BLaER1 treated with 17β-estradiol and CSF1 and Interleukin-3, amounts not matched to agents 10 nM and 100 nM (cell line): ENCODE measurements around the gene NLGN1.
A peak's percentile ranks its signal among the peaks of the same experiment; 100 is the strongest.
"Not testable (repeated sequence)": the region's sequence is repeated elsewhere in the genome, so short reads cannot be mapped to it uniquely, and the experiment has no call there.

Source experiments
- H3K27ac ChIP-seq, 11 experiments: shearing (Covaris generic); formaldehyde crosslinking; 2 replicates each; pipeline ENCODE4 v1.8.1; 2022
- H3K27me3 ChIP-seq, 11 experiments: shearing (Covaris generic); formaldehyde crosslinking; 2 replicates each; pipeline ENCODE4 v1.8.1; 2022
- H3K36me3 ChIP-seq, 11 experiments: shearing (Covaris generic); formaldehyde crosslinking; 2 replicates each; pipeline ENCODE4 v1.8.1; 2022
- H3K4me1 ChIP-seq, 10 experiments: shearing (Covaris generic); formaldehyde crosslinking; 2 replicates each; pipeline ENCODE4 v1.8.1; 2022
- H3K4me2 ChIP-seq, 11 experiments: shearing (Covaris generic); formaldehyde crosslinking; 2 replicates each; pipeline ENCODE4 v1.8.1; 2022
- H3K4me3 ChIP-seq, 10 experiments: shearing (Covaris generic); formaldehyde crosslinking; 2 replicates each; pipeline ENCODE4 v1.8.1; 2022
- H3K9ac ChIP-seq, 11 experiments: shearing (Covaris generic); formaldehyde crosslinking; 2 replicates each; pipeline ENCODE4 v1.8.1; 2022
- H3K9me3 ChIP-seq, 11 experiments: shearing (Covaris generic); formaldehyde crosslinking; replicated peaks in 1 of 11; 2 replicates each; pipeline ENCODE4 v1.8.1; 2022
- H4K20me1 ChIP-seq, 11 experiments: shearing (Covaris generic); formaldehyde crosslinking; 2 replicates each; pipeline ENCODE4 v1.8.1; 2022
- Cebpa-rat ChIP-seq, 11 experiments: shearing (Covaris generic); IDR thresholded peaks; 2 replicates each; pipeline ENCODE4 v1.8.1; 2022

Gene NLGN1

DNA sequence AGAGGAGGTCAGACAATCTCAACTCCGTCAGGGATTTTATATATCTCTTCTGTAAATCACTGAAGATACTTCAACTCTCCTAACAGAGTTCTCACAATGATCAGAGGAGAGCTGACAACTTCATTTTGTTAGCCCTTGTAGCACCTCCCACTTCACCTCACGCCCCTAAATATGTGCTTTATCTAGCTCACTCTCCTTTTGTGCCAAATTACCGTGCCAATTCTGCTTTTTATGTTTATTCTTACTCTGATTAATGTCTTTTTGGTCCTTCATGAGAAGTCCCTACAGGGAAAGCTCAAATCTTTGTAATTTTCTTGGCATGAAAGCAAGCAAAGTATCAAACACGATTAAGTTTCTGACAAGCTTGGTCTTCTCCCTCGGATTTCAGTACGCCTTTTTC is 825.5 kb downstream of the NLGN1 start:
- no peaks in the 10 kb centered on the region for H3K36me3 ChIP-seq
- no peak overlapping the region for H3K4me2 ChIP-seq
- H4K20me1 ChIP-seq = no peaks in the 10 kb centered on the region
- TF ChIP-seq Cebpa-rat (IDR thresholded peaks at IDR 0.05) = no peak
- H3K9ac ChIP-seq = no peak overlapping the region
- no peak overlapping the region for H3K27ac ChIP-seq
- no peaks in the 10 kb centered on the region for H3K27me3 ChIP-seq
- no peak overlapping the region for H3K4me3 ChIP-seq
- H3K9me3 ChIP-seq = no peaks in the 10 kb centered on the region
- H3K4me1 ChIP-seq = no peaks in the 10 kb centered on the region

DNA sequence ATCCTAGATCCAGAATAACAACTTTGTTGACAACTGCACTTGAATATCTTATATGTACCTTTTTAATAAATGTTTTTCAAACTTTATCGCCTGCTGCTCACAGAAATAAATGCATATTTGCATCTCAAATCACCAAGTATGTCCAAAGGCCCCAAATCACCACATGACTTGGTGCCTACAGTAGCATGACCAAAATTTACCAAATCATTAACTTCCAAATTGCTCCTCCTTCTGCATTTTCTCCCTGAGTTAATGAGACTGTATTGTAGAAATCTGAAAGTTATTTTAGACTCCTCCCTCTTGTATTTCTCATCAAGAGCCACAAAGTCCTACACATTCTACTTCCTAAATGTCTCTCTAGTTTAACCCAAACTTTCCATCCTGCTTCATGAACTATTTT is 826.1 kb downstream of the NLGN1 start:
- H3K9ac ChIP-seq = no peak overlapping the region
- H3K4me2 ChIP-seq = no peak overlapping the region
- no peaks in the 10 kb centered on the region for H3K36me3 ChIP-seq
- no peaks in the 10 kb centered on the region for H3K27me3 ChIP-seq
- TF ChIP-seq Cebpa-rat (IDR thresholded peaks at IDR 0.05) = no peak
- H3K4me3 ChIP-seq = no peak overlapping the region
- no peaks in the 10 kb centered on the region for H3K4me1 ChIP-seq
- H3K27ac ChIP-seq = no peak overlapping the region
- H3K9me3 ChIP-seq = no peaks in the 10 kb centered on the region
- no peaks in the 10 kb centered on the region for H4K20me1 ChIP-seq

DNA sequence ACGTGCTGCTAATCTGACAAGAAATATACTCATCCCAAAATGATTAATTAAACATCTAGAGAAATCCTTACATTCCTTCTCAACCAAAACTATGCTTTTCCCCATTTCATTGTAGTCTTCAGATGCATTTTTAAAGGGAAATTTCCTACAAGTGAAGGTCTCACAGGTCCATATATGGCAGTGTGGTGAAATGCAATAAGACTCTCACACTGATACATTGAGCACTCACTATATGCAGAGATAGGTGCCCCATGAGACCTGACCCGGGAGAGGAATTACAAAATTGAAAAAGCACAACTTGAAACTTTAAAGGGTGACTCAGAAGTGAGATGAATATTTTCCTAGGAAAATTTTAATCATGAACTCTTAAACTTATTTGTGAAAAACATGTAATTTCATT is 832.4 kb downstream of the NLGN1 start:
- no peaks in the 10 kb centered on the region for H3K9me3 ChIP-seq
- H3K4me2 ChIP-seq = no peak overlapping the region
- no peak for TF ChIP-seq Cebpa-rat (IDR thresholded peaks at IDR 0.05)
- H3K4me1 ChIP-seq = peaks cover 0 to 8% (median 0%) of the 10 kb centered on the region in 10 experiments; a peak in 1 of 20 replicates
- H3K9ac ChIP-seq = no peak overlapping the region
- H4K20me1 ChIP-seq = no peaks in the 10 kb centered on the region
- no peak overlapping the region for H3K27ac ChIP-seq
- H3K4me3 ChIP-seq = no peak overlapping the region
- no peaks in the 10 kb centered on the region for H3K27me3 ChIP-seq
- no peaks in the 10 kb centered on the region for H3K36me3 ChIP-seq

DNA sequence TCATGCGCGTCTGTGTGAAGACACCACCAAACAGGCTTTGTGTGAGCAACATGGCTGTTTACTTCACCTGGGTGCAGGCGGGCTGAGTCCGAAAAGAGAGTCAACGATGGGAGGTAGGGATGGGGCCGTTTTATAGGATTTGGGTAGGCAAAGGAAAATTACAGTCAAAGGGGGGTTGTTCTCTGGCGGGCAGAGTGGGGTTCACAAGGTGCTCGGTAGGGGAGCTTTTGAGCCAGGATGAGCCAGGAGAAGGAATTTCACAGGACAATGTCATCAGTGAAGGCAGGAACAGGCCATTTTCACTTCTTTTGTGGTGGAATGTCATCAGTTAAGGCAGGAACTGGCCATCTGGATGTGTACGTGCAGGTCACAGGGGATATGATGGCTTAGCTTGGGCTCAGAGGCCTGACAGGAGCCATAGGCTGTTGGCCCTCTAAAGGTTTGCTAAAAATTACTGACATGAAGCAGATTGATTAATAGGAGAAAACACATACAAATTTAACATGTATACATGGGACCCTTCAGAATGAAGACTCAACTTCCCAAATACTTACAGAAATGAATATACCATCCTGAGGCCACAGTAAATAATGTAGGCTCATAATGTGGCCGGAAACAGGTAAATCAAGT is 834.6 kb downstream of the NLGN1 start:
- H3K9me3 ChIP-seq, H3K4me1 ChIP-seq, H3K4me3 ChIP-seq, H3K9ac ChIP-seq, H3K27ac ChIP-seq, H4K20me1 ChIP-seq, H3K27me3 ChIP-seq, H3K36me3 ChIP-seq, H3K4me2 ChIP-seq: not testable (repeated sequence)

DNA sequence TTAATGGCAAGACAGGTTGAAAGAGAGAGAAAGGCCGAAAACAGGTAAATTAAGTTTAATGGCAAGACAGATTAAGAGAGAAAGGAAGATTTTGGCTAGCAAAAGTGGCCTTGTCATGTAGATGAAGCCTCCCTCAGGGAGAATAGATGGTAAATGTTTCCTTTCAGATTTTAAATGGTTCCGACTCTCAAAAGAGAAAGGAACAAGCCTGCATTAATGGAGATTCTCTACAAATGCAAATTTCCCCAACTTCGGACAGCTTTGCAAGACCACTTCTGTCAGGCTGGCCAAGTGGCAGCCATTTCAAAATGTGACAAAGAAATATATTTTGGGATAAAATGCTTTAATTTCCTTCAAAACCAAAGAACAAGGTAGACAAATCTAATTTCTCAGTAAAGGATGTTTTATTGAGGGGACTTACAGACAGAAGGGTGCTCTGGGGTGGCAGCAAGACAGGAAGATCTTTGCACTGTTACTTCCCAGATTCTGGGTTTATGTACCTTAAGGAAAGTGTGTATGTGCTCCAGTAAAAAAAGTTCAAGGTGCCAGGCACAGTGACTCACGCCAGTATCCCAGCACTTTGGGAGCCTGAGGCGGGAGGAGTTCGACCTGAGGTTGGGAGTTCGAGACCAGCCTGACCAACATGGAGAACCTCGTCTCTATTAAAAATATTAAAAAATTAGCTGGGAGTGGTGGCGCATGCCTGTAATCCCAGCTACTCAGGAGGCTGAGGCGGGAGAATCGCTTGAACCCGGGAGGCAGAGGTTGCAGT is 835.3 kb downstream of the NLGN1 start:
- no peak for TF ChIP-seq Cebpa-rat (IDR thresholded peaks at IDR 0.05)
- no peak overlapping the region for H3K4me2 ChIP-seq
- no peaks in the 10 kb centered on the region for H4K20me1 ChIP-seq
- no peak overlapping the region for H3K27ac ChIP-seq
- no peak overlapping the region for H3K4me3 ChIP-seq
- H3K9me3 ChIP-seq = no peaks in the 10 kb centered on the region
- H3K36me3 ChIP-seq = no peaks in the 10 kb centered on the region
- H3K4me1 ChIP-seq = peaks cover 0 to 8% (median 0%) of the 10 kb centered on the region in 10 experiments; a peak in 1 of 20 replicates
- H3K9ac ChIP-seq = no peak overlapping the region
- no peaks in the 10 kb centered on the region for H3K27me3 ChIP-seq

DNA sequence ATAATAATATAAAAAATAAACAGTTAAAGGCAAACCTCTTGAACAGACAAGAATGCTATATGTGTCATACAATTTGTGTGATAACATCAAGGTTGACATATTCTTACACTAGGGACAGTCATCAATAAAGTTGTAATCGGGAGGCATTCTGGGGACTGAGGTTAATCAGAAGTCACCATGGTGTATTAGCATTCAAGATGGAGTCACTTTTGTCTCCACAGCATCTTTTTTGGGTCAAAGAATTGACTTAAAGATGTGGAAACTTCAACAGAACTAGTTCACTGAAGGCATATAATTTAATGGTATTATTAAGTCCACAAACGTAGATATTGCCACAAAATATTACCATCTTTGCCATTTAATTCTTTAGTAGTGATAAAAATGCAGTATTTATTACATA is 836.0 kb downstream of the NLGN1 start:
- H3K36me3 ChIP-seq = no peaks in the 10 kb centered on the region
- no peaks in the 10 kb centered on the region for H4K20me1 ChIP-seq
- TF ChIP-seq Cebpa-rat (IDR thresholded peaks at IDR 0.05) = no peak
- H3K27me3 ChIP-seq = no peaks in the 10 kb centered on the region
- no peak overlapping the region for H3K4me2 ChIP-seq
- peaks cover 0 to 8% (median 0%) of the 10 kb centered on the region in 10 experiments; a peak in 1 of 20 replicates for H3K4me1 ChIP-seq
- no peak overlapping the region for H3K27ac ChIP-seq
- H3K4me3 ChIP-seq = no peak overlapping the region
- no peaks in the 10 kb centered on the region for H3K9me3 ChIP-seq
- H3K9ac ChIP-seq = no peak overlapping the region

DNA sequence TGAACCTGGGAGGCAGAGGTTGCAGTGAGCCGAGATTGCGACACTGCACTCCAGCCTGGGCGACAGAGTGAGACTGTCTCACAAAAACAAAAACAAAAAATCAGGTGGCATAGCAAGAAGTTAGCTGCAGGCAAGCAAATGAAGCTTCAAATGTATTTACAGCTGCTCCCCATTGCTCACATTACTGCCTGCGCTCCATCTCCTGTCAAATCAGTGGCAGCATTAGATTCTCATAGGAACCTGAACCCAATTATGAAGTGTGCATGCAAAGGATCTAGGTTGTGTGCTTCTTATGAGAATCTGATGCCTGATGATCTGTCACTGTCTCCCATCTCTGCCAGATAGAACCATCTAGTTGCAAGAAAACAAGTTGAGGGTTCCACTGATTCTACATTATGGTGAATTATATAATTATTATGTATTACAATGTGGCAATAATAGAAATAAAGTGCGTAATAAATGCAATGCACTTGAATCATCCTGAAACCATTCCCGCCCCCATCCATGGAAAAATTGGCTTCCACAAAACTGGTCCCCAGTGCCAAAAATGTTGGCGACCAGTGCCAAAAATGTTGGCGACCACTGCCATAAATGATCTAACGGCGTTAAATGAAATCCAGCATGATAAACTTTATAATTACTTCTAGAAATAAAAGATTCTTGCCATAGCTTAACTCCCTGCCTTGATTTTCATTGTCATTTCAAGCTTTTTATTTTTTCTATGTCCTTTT is 844.9 kb downstream of the NLGN1 start:
- Histone ChIP-seq H3K27me3 (no peaks in the 10 kb centered on the region), H4K20me1 (no peaks in the 10 kb centered on the region), H3K36me3 (no peaks in the 10 kb centered on the region), H3K4me2 (no peak overlapping the region), H3K4me1 (no peaks in the 10 kb centered on the region), H3K9me3 (no peaks in the 10 kb centered on the region), H3K9ac (no peak overlapping the region), H3K27ac (no peak overlapping the region), H3K4me3 (no peak overlapping the region)
- TF ChIP-seq Cebpa-rat (IDR thresholded peaks at IDR 0.05) = 0 out of 22 replicates have a peak, but pooled peaks of 1 of the 11 experiments have one; percentile 12

DNA sequence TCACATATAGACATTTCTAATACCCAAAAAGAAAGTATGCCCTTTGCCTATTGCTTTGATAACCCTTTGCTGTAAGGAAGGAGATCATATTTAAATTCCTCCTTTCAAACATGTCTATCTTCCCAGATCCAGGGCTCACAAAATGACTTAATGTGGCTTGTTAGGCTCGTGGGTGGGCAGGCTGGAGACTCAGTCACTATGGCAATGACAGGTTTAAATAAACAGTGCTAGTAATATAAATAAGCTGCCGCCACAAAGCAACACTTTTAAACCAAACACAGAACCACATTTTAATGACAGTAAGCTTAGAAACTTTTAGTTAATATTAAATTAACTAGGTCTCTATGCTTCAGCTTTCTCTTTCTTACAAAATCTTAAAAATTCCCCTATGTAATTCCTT is 845.6 kb downstream of the NLGN1 start:
- H3K9me3 ChIP-seq = no peaks in the 10 kb centered on the region
- no peaks in the 10 kb centered on the region for H3K27me3 ChIP-seq
- H3K27ac ChIP-seq = no peak overlapping the region
- H3K4me3 ChIP-seq = no peak overlapping the region
- TF ChIP-seq Cebpa-rat (IDR thresholded peaks at IDR 0.05) = no peak
- H3K36me3 ChIP-seq = no peaks in the 10 kb centered on the region
- no peaks in the 10 kb centered on the region for H4K20me1 ChIP-seq
- H3K4me1 ChIP-seq = no peaks in the 10 kb centered on the region
- no peak overlapping the region for H3K4me2 ChIP-seq
- H3K9ac ChIP-seq = no peak overlapping the region

DNA sequence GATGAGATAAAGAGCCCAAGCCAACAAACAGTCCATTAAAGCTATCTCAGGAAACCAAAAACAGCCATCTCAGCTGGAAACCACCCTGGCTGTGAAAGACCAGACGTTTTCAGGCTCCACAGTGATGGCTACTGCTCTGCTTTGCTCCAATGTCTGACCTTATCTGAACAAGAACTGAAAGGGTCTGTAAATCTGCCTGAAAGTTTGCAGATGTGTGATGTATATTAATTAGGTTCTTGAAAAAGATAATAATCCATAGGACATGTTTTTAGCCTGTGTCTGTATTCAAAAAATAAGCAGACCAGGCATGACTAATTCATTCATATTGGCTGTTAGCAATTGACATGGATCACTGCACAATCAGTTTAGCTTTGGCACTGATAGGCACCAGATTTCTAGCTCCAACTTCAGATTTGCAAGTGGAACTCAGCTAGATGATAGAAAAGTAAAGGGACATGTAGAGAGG is 850.2 kb downstream of the NLGN1 start:
- Histone ChIP-seq H3K4me3 (no peak overlapping the region), H3K36me3 (no peaks in the 10 kb centered on the region), H4K20me1 (no peaks in the 10 kb centered on the region), H3K27ac (no peak overlapping the region), H3K4me2 (no peak overlapping the region), H3K9me3 (no peaks in the 10 kb centered on the region), H3K9ac (no peak overlapping the region), H3K4me1 (no peaks in the 10 kb centered on the region), H3K27me3 (no peaks in the 10 kb centered on the region)
- no peak for TF ChIP-seq Cebpa-rat (IDR thresholded peaks at IDR 0.05)
